ENCODE results near the gene KSR2.

GRCh38 chr12:117792471-117792870, 176.3 kb downstream of the KSR2 start:
- TF ChIP-seq EZH2 (IDR thresholded peaks at IDR 0.05; ENCODE audit: low read depth), result no peak
- TF ChIP-seq, protein P1, sequence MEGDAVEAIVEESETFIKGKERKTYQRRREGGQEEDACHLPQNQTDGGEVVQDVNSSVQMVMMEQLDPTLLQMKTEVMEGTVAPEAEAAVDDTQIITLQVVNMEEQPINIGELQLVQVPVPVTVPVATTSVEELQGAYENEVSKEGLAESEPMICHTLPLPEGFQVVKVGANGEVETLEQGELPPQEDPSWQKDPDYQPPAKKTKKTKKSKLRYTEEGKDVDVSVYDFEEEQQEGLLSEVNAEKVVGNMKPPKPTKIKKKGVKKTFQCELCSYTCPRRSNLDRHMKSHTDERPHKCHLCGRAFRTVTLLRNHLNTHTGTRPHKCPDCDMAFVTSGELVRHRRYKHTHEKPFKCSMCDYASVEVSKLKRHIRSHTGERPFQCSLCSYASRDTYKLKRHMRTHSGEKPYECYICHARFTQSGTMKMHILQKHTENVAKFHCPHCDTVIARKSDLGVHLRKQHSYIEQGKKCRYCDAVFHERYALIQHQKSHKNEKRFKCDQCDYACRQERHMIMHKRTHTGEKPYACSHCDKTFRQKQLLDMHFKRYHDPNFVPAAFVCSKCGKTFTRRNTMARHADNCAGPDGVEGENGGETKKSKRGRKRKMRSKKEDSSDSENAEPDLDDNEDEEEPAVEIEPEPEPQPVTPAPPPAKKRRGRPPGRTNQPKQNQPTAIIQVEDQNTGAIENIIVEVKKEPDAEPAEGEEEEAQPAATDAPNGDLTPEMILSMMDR (conservative IDR thresholded peaks at IDR 0.05), result no peak
